ENCODE measurements around the gene SCAP. TPM values are rescaled to one million over a fixed set of nuclear protein-coding genes. Genes with fewer than 3 reads are reported as not detected.

Gene SCAP
- total RNA-seq, 1 experiment from 2014 or later: 67.6 TPM

DNA sequence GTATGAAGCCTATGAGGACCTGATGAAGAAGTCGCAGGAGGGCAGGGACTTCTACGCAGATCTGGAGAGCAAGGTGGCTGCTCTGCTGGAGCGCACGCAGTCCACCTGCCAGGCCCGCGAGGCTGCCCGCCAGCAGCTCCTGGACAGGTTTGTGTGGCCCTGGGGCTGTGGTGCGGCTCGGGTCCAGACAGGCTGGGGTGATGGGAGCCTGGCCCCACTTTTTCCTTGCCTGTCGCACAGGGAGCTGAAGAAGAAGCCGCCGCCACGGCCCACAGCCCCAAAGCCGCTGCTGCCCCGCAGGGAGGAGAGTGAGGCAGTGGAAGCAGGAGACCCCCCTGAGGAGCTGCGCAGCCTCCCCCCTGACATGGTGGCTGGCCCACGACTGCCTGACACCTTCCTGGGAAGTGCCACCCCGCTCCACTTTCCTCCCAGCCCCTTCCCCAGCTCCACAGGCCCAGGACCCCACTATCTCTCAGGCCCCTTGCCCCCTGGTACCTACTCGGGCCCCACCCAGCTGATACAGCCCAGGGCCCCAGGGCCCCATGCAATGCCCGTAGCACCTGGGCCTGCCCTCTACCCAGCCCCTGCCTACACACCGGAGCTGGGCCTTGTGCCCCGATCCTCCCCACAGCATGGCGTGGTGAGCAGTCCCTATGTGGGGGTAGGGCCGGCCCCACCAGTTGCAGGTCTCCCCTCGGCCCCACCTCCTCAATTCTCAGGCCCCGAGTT is 65.9 kb downstream of the SCAP start:
- H3K27ac ChIP-seq (ENCODE audit: low read depth, low read length): no peak overlapping the region
- H4K20me1 ChIP-seq (ENCODE audit: insufficient read depth): no peaks in the 10 kb centered on the region
- CTCF ChIA-PET: interaction anchor here (0.6 to 1.4 kb wide), 2 partner anchors 11 to 20 kb away, joined by 3 read pairs; no protein-coding TSS in a partner anchor
- H3K4me1 ChIP-seq (ENCODE audit: control insufficient read depth in 1 of 2, insufficient read depth in 2 of 2, low read length in 2 of 2): peaks cover 0 to 2% of the 10 kb centered on the region in 2 experiments; a peak in 2 of 4 replicates
- H3K36me3 ChIP-seq (ENCODE audit: control insufficient read depth in 1 of 2, insufficient read depth in 2 of 2, low read length in 2 of 2): peaks cover 16 to 24% of the 10 kb centered on the region in 2 experiments; a peak in 3 of 4 replicates
- H3K27me3 ChIP-seq (ENCODE audit: insufficient read depth, low read length): no peaks in the 10 kb centered on the region
- no peak overlapping the region for H2AFZ ChIP-seq (ENCODE audit: low read depth, low read length, poor library complexity, severe bottlenecking)
- no peak for ATAC-seq
- TF ChIP-seq JUND (IDR thresholded peaks at IDR 0.05) (no peak), POLR2AphosphoS5 (IDR thresholded peaks at IDR 0.05; ENCODE audit: low read depth, low read length) (no peak), TCF7L2 (IDR thresholded peaks at IDR 0.05; ENCODE audit: borderline replicate concordance, extremely low read depth, insufficient read depth, insufficient read length) (no peak), ZFX (IDR thresholded peaks at IDR 0.05) (no peak), ELF1 (IDR thresholded peaks at IDR 0.05; ENCODE audit: borderline replicate concordance, low read depth) (no peak), CEBPB (IDR thresholded peaks at IDR 0.05; ENCODE audit: low read depth) (no peak), SIN3A (IDR thresholded peaks at IDR 0.05; ENCODE audit: low read depth) (no peak)
- TF ChIP-seq, protein P1, sequence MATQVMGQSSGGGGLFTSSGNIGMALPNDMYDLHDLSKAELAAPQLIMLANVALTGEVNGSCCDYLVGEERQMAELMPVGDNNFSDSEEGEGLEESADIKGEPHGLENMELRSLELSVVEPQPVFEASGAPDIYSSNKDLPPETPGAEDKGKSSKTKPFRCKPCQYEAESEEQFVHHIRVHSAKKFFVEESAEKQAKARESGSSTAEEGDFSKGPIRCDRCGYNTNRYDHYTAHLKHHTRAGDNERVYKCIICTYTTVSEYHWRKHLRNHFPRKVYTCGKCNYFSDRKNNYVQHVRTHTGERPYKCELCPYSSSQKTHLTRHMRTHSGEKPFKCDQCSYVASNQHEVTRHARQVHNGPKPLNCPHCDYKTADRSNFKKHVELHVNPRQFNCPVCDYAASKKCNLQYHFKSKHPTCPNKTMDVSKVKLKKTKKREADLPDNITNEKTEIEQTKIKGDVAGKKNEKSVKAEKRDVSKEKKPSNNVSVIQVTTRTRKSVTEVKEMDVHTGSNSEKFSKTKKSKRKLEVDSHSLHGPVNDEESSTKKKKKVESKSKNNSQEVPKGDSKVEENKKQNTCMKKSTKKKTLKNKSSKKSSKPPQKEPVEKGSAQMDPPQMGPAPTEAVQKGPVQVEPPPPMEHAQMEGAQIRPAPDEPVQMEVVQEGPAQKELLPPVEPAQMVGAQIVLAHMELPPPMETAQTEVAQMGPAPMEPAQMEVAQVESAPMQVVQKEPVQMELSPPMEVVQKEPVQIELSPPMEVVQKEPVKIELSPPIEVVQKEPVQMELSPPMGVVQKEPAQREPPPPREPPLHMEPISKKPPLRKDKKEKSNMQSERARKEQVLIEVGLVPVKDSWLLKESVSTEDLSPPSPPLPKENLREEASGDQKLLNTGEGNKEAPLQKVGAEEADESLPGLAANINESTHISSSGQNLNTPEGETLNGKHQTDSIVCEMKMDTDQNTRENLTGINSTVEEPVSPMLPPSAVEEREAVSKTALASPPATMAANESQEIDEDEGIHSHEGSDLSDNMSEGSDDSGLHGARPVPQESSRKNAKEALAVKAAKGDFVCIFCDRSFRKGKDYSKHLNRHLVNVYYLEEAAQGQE (IDR thresholded peaks at IDR 0.05; ENCODE audit: low read depth): no peak
- TF ChIP-seq, protein P2, sequence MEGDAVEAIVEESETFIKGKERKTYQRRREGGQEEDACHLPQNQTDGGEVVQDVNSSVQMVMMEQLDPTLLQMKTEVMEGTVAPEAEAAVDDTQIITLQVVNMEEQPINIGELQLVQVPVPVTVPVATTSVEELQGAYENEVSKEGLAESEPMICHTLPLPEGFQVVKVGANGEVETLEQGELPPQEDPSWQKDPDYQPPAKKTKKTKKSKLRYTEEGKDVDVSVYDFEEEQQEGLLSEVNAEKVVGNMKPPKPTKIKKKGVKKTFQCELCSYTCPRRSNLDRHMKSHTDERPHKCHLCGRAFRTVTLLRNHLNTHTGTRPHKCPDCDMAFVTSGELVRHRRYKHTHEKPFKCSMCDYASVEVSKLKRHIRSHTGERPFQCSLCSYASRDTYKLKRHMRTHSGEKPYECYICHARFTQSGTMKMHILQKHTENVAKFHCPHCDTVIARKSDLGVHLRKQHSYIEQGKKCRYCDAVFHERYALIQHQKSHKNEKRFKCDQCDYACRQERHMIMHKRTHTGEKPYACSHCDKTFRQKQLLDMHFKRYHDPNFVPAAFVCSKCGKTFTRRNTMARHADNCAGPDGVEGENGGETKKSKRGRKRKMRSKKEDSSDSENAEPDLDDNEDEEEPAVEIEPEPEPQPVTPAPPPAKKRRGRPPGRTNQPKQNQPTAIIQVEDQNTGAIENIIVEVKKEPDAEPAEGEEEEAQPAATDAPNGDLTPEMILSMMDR (IDR thresholded peaks at IDR 0.05 in 2 of 3, conservative IDR thresholded peaks at IDR 0.05 in 1 of 3; ENCODE audit: borderline replicate concordance in 1 of 3, insufficient read depth in 1 of 3, low read depth in 2 of 3, low read length in 2 of 3): no peak
- TF ChIP-seq, protein P3, sequence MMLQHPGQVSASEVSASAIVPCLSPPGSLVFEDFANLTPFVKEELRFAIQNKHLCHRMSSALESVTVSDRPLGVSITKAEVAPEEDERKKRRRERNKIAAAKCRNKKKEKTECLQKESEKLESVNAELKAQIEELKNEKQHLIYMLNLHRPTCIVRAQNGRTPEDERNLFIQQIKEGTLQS (IDR thresholded peaks at IDR 0.05): no peak
- no peaks in the 10 kb centered on the region for H3K9me2 ChIP-seq (ENCODE audit: insufficient read depth)
- DNase-seq (ENCODE audit: low read depth, low spot score): no peak
- H3K9me3 ChIP-seq (ENCODE audit: control insufficient read depth in 1 of 2, insufficient read depth in 1 of 2, low read depth in 1 of 2, low read length in 2 of 2): no peaks in the 10 kb centered on the region
- no peak overlapping the region for H3K4me3 ChIP-seq (replicated peaks in 1 of 2; ENCODE audit: low read depth in 1 of 2, low read length in 2 of 2)
- RAD21 ChIA-PET (ENCODE audit: low non-redundant PET in 1 of 2, low total read pairs in 2 of 2, uncharacterized antibody in 2 of 2, unreplicated experiment in 2 of 2): no interaction called here
- no peak overlapping the region for H3K4me2 ChIP-seq (ENCODE audit: low read length)
- TSS peak; percentile 27 for BruUV-seq (replicated peaks)
- POLR2A ChIA-PET: no interaction called here
- no peak overlapping the region for H3K9ac ChIP-seq (ENCODE audit: low read length)
- intact Hi-C loops (cut with micrococcal nuclease): no loop called here
- no peaks in the 10 kb centered on the region; the same call in 1 of the 2 replicates for H3K79me2 ChIP-seq (ENCODE audit: insufficient read depth, low read length)

Measured in HCT116 (cell line).